Epidermal melanocyte (primary cell): ENCODE data around the gene MPHOSPH9.

Experiments
- DNase-seq: peaks from one replicate; pipeline ENCODE4 v3.0.0; 2011; ENCODE audit warnings: low spot score; ENCODE audit not compliant: insufficient read length

MPHOSPH9 gene

GRCh38 chr12:123149501-123150274, 83.3 kb downstream of the MPHOSPH9 start:
- no peak for DNase-seq

- DNase-seq = no peak
Observed at GRCh38 chr12:123149088-123149487, 83.9 kb downstream of the MPHOSPH9 start.

- no peak for DNase-seq
Observed at GRCh38 chr12:123148655-123149054, 84.3 kb downstream of the MPHOSPH9 start.

- no peak for DNase-seq
Observed at GRCh38 chr12:123148223-123148622, 84.7 kb downstream of the MPHOSPH9 start.

- DNase-seq = no peak
Observed at GRCh38 chr12:123145211-123145610, 87.7 kb downstream of the MPHOSPH9 start.

GRCh38 chr12:123143736-123144461, 89.0 kb downstream of the MPHOSPH9 start:
- DNase-seq = no peak

- no peak for DNase-seq
Observed at GRCh38 chr12:123142921-123143735, 89.8 kb downstream of the MPHOSPH9 start.

- no peak for DNase-seq
Observed at GRCh38 chr12:123142518-123142840, 90.5 kb downstream of the MPHOSPH9 start.

GRCh38 chr12:123141615-123142517, 91.1 kb downstream of the MPHOSPH9 start:
- DNase-seq = no peak

- no peak for DNase-seq
Observed at GRCh38 chr12:123140676-123141614, 92.0 kb downstream of the MPHOSPH9 start.

- DNase-seq = no peak
Observed at GRCh38 chr12:123139926-123140675, 92.8 kb downstream of the MPHOSPH9 start.

- DNase-seq = no peak
Observed at GRCh38 chr12:123135688-123136087, 97.3 kb downstream of the MPHOSPH9 start.

- no peak for DNase-seq
Observed at GRCh38 chr12:123134826-123135225, 98.1 kb downstream of the MPHOSPH9 start.

- DNase-seq = no peak
Observed at GRCh38 chr12:123134271-123134671, 98.7 kb downstream of the MPHOSPH9 start.

GRCh38 chr12:123133701-123134100, 99.2 kb downstream of the MPHOSPH9 start:
- no peak for DNase-seq

GRCh38 chr12:123132951-123133619, 99.9 kb downstream of the MPHOSPH9 start:
- DNase-seq = no peak

- DNase-seq = no peak
Observed at GRCh38 chr12:123131879-123132402, 101.0 kb downstream of the MPHOSPH9 start.

- DNase-seq = no peak
Observed at GRCh38 chr12:123131291-123131832, 101.6 kb downstream of the MPHOSPH9 start.
